GM23338 (cell line): ENCODE data around the gene FFAR2. TPM values are rescaled to one million over a fixed set of nuclear protein-coding genes. Genes with fewer than 3 reads are reported as not detected.

ENCODE experiments used
- ATAC-seq: fragments of 200-7000 bp; cut with Tn5 transposase; 3 replicates; pipeline ENCODE4 v1.9.1; 2020
- DNase-seq: peaks from one replicate; pipeline ENCODE4 v3.0.0-alpha.2; 2015; ENCODE audit warnings: low spot score
- H2AFZ ChIP-seq: fragments of 200-600 bp; sonication (generic); 2 replicates; pipeline ENCODE4 v1.8.0; 2016; ENCODE audit warnings: antibody characterized with exemption, mild to moderate bottlenecking, moderate library complexity
- H3F3A ChIP-seq: fragments of 200-600 bp; sonication (generic); replicated peaks from 2 replicates; pipeline ENCODE4 v1.8.0; 2017; ENCODE audit warnings: antibody characterized with exemption, mixed run types, low read depth
- H3K27ac ChIP-seq: fragments of 200-600 bp; sonication (generic); 2 replicates; pipeline ENCODE4 v1.6.1; 2016; ENCODE audit warnings: low read depth
- H3K27me3 ChIP-seq: fragments of 200-600 bp; sonication (generic); 2 replicates; pipeline ENCODE4 v1.8.0; 2016; ENCODE audit warnings: mild to moderate bottlenecking, mixed run types, moderate library complexity; ENCODE audit not compliant: insufficient read depth
- H3K36me3 ChIP-seq: fragments of 200-600 bp; sonication (generic); 2 replicates; pipeline ENCODE4 v1.8.0; 2016; ENCODE audit warnings: mild to moderate bottlenecking; ENCODE audit not compliant: insufficient read depth
- H3K4me1 ChIP-seq: fragments of 200-600 bp; sonication (generic); 2 replicates; pipeline ENCODE4 v1.8.0; 2016; ENCODE audit warnings: mild to moderate bottlenecking, moderate library complexity; ENCODE audit not compliant: insufficient read depth
- H3K4me2 ChIP-seq: fragments of 200-600 bp; sonication (generic); 2 replicates; pipeline ENCODE4 v1.7.1; 2017; ENCODE audit warnings: mixed run types
- H3K4me3 ChIP-seq: fragments of 200-600 bp; sonication (generic); 2 replicates; pipeline ENCODE4 v1.6.1; 2016; ENCODE audit warnings: mixed run types
- H3K79me2 ChIP-seq: fragments of 200-600 bp; sonication (generic); replicated peaks from 2 replicates; pipeline ENCODE4 v1.8.0; 2017; ENCODE audit warnings: mild to moderate bottlenecking; ENCODE audit not compliant: insufficient read depth
- H3K9me2 ChIP-seq: fragments of 200-600 bp; sonication (generic); 2 replicates; pipeline ENCODE4 v1.8.0; 2017; ENCODE audit not compliant: insufficient read depth
- H4K20me1 ChIP-seq: fragments of 200-600 bp; sonication (generic); replicated peaks from 2 replicates; pipeline ENCODE4 v1.8.0; 2017; ENCODE audit warnings: mild to moderate bottlenecking; ENCODE audit not compliant: insufficient read depth
- H3K27ac Mint-ChIP-seq: 2 replicates; pipeline ENCODE4 v1.8.0; 2020; ENCODE audit warnings: inconsistent platforms, mild to moderate bottlenecking, moderate library complexity, mixed read lengths
- H3K27me3 Mint-ChIP-seq: 3 replicates; pipeline ENCODE4 v1.8.0; 2022; ENCODE audit warnings: low read depth, mild to moderate bottlenecking, moderate library complexity, mixed read lengths, inconsistent platforms; ENCODE audit not compliant: insufficient read depth, poor library complexity
- H3K36me3 Mint-ChIP-seq: 3 replicates; pipeline ENCODE4 v1.8.0; 2021; ENCODE audit warnings: low read depth, mild to moderate bottlenecking, inconsistent platforms, moderate library complexity, mixed read lengths
- H3K4me1 Mint-ChIP-seq: 3 replicates; pipeline ENCODE4 v1.8.0; 2020; ENCODE audit warnings: mild to moderate bottlenecking, inconsistent platforms, mixed read lengths
- H3K4me3 Mint-ChIP-seq: 3 replicates; pipeline ENCODE4 v1.8.0; 2021; ENCODE audit warnings: moderate library complexity, mild to moderate bottlenecking, inconsistent platforms, mixed read lengths
- H3K9me3 Mint-ChIP-seq: 3 replicates; pipeline ENCODE4 v1.8.0; 2020; ENCODE audit warnings: moderate library complexity, mild to moderate bottlenecking, inconsistent platforms, mixed read lengths
- CREB1 ChIP-seq: fragments of 250-450 bp; sonication (Bioruptor Pico); IDR thresholded peaks from 2 replicates; pipeline ENCODE4 v1.5.0; 2020; ENCODE audit warnings: low read depth, mild to moderate bottlenecking, moderate library complexity
- ETS1 ChIP-seq: IDR thresholded peaks from 2 replicates; pipeline ENCODE4 v1.6.1; 2016; ENCODE audit warnings: antibody characterized with exemption
- EZH2 ChIP-seq: fragments of 200-600 bp; sonication (generic); IDR thresholded peaks from one replicate; pipeline ENCODE4 v1.8.0; 2017; ENCODE audit warnings: antibody characterized with exemption, mild to moderate bottlenecking, low read depth; ENCODE audit not compliant: unreplicated experiment
- POLR2AphosphoS5 ChIP-seq: IDR thresholded peaks from 2 replicates; pipeline ENCODE4 v1.6.1; 2016; ENCODE audit warnings: antibody characterized with exemption, low read depth
- STAT1 ChIP-seq: IDR thresholded peaks from one replicate; pipeline ENCODE4 v1.6.1; 2016; ENCODE audit warnings: antibody characterized with exemption; ENCODE audit not compliant: unreplicated experiment
- ZNF114 ChIP-seq: fragments of 250-450 bp; sonication (Bioruptor Pico); IDR thresholded peaks from 2 replicates; pipeline ENCODE4 v1.5.0; 2020; ENCODE audit warnings: mild to moderate bottlenecking, moderate library complexity
- ZNF331 ChIP-seq: fragments of 250-450 bp; sonication (Bioruptor Pico); IDR thresholded peaks from 2 replicates; pipeline ENCODE4 v1.5.0; 2020; ENCODE audit warnings: low read depth, mild to moderate bottlenecking, moderate library complexity
- polyA plus RNA-seq: library from polyadenylated mRNA; unstranded; fragments of >200 nt; fragmentation: Nextera tagmentation; extraction: Ambion mirVana; gene quantifications from 2 replicates; pipeline ENCODE4 v1.2.1, GENCODE V29; 2016
- total RNA-seq: library from RNA; depleted of rRNA; stranded (reverse); fragments of >200 nt; shearing (Covaris generic); gene quantifications from 2 replicates; pipeline ENCODE4 v1.2.3, GENCODE V29; 2014
- TF ChIP-seq, protein P1 (sequence below), 2 experiments: fragments of 200-600 bp in 1 of 2; sonication (generic) in 1 of 2; conservative IDR thresholded peaks; 2 replicates each; pipeline versions ENCODE4 v1.5.1 to v1.6.1; 2016 to 2017; ENCODE audit warnings: antibody characterized with exemption in 2 of 2, low read depth in 2 of 2, mild to moderate bottlenecking in 2 of 2, moderate library complexity in 1 of 2

FFAR2 gene
- total and polyA plus RNA-seq, 2 experiments from 2014 or later = not detected

DNA sequence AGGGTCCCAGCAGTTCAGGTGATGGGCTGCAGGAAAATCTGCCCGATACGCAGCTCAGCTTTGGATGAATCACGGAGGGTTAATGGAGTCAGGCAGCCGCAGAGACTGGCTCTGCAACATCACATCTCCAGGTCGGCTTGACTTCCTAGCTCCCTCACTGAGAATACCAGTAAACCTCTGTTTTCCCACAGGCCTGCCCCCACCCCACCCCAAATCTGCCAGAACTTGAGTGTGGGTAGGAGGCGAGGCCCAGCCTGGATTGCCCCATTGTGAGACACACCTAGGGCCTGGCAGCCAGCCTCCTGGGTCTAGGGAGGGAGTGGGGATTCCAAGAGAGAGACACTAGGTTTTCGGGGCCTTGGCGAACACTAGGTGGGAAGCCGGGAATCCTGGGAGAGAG, 45.9 kb downstream of the FFAR2 start (continued):
- TF ChIP-seq ETS1 = no peak
- TF ChIP-seq, protein P1, sequence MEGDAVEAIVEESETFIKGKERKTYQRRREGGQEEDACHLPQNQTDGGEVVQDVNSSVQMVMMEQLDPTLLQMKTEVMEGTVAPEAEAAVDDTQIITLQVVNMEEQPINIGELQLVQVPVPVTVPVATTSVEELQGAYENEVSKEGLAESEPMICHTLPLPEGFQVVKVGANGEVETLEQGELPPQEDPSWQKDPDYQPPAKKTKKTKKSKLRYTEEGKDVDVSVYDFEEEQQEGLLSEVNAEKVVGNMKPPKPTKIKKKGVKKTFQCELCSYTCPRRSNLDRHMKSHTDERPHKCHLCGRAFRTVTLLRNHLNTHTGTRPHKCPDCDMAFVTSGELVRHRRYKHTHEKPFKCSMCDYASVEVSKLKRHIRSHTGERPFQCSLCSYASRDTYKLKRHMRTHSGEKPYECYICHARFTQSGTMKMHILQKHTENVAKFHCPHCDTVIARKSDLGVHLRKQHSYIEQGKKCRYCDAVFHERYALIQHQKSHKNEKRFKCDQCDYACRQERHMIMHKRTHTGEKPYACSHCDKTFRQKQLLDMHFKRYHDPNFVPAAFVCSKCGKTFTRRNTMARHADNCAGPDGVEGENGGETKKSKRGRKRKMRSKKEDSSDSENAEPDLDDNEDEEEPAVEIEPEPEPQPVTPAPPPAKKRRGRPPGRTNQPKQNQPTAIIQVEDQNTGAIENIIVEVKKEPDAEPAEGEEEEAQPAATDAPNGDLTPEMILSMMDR (conservative IDR thresholded peaks at IDR 0.05; ENCODE audit: low read depth in 2 of 2) = no peak
- no peak for TF ChIP-seq ZNF331 (CRISPR knock-in tag)
- no peak for TF ChIP-seq EZH2
- TF ChIP-seq ZNF114 (CRISPR knock-in tag) = no peak
- TF ChIP-seq STAT1 = no peak

DNA sequence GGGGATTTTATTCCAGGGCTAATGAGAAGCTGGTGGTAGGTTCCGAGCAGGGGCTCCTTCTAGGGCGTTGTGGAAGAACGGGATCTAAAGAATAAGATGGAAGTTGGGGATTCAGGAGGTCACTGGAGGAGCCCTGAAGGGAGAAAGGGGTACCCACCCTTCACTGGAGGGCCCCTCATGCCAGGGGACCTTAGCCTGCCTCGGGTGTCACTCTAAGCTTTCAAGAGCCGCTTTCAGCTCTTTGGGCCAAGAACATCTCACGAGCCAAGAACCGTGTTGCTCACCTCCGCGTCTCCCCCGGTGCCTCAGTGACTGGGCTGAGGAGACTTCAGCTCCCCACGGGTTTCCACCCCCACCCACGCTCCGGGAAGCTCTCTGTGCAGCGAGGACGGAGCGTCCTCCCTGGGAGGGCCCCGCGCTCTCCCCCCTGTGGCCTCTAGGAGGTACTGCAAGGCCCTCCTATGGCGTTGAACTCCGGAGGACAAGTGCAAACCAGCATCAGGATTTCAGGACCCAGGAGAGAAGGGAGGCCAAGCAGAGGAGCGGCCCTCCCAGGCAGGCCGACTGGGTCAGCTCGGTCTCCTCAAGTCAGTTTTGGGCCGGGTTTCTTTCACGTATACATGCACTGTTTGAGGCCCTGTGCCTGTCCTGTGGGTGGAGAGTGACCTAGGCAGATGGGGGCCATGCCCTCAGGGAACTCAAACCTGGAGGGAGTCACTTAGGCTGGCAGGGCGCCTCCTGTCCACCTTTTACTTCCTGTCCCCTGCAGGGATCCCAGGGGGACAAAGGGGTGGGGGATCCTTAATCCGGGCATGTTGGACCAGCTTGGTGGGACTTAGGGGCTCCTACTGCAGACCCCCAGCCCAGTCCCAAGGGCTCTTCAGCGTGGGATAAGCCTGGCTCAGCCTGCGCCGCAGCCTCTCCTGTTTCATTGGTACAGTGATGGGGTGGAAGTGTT, 47.3 kb downstream of the FFAR2 start:
- Histone ChIP-seq H3K27ac (no peak overlapping the region), H3K4me3 (0 out of 2 replicates have a peak overlapping the region, but pooled peaks have one; percentile 37), H3F3A (peaks cover 11% of the 10 kb centered on the region; the same call in 1 of the 2 replicates), H3K79me2 (no peaks in the 10 kb centered on the region), H3K9me2 (no peaks in the 10 kb centered on the region), H3K36me3 (peaks cover 8% of the 10 kb centered on the region), H3K4me2 (peak overlapping the region; percentile 49), H3K27me3 (no peaks in the 10 kb centered on the region), H4K20me1 (no peaks in the 10 kb centered on the region; the same call in 1 of the 2 replicates), H2AFZ (no peak overlapping the region), H3K4me1 (no peaks in the 10 kb centered on the region)
- Mint-ChIP-seq H3K36me3 (peaks cover 38% of the 10 kb centered on the region), H3K4me1 (peaks cover 23% of the 10 kb centered on the region), H3K27ac (no peak overlapping the region; the same call in 1 of the 2 replicates), H3K27me3 (peaks cover 12% of the 10 kb centered on the region), H3K9me3 (no peaks in the 10 kb centered on the region), H3K4me3 (no peak overlapping the region)
- ATAC-seq (peak; percentile 88), DNase-seq (peak; percentile 86)
- TF ChIP-seq POLR2AphosphoS5 (peak; percentile 39; the same call in 1 of the 2 replicates), CREB1 (CRISPR knock-in tag) (0 out of 2 replicates have a peak, but pooled peaks have one; percentile 27), ETS1 (no peak)
- TF ChIP-seq, protein P1 (conservative IDR thresholded peaks at IDR 0.05; ENCODE audit: low read depth in 2 of 2) = peak; percentile 79 to 87
